Right atrium auricular region (tissue), 2 donors: ENCODE measurements around the gene TSKS. TPM values are rescaled to one million over a fixed set of nuclear protein-coding genes. Genes with fewer than 3 reads are reported as not detected.

Experiments
- DNase-seq: peaks from one replicate; pipeline ENCODE4 v3.0.0-alpha.2; 2019; ENCODE audit warnings: low spot score
- H3K27ac ChIP-seq, 2 donors: fragments of 200-600 bp; sonication (generic); 1 replicate in 1 of 2; 2 replicates in 1 of 2; pipeline ENCODE4 v1.5.1; 2016 to 2019
- H3K27me3 ChIP-seq, 2 donors: fragments of 200-600 bp; sonication (generic); one replicate each; pipeline versions ENCODE4 v1.5.1 to v1.6.0; 2017 to 2019
- H3K36me3 ChIP-seq: fragments of 200-600 bp; sonication (generic); one replicate; pipeline ENCODE4 v1.5.1; 2016
- H3K4me1 ChIP-seq, 2 donors: fragments of 200-600 bp; sonication (generic); one replicate each; pipeline versions ENCODE4 v1.5.1 to v1.6.0; 2017 to 2019
- H3K4me3 ChIP-seq, 2 donors: fragments of 200-600 bp; sonication (generic); 1 replicate in 1 of 2; 2 replicates in 1 of 2; pipeline ENCODE4 v1.5.1; 2017 to 2019; ENCODE audit warnings: mild to moderate bottlenecking in 1 of 2, moderate library complexity in 1 of 2
- H3K9me3 ChIP-seq, 2 donors: fragments of 200-600 bp; sonication (generic); one replicate each; pipeline ENCODE4 v1.5.1; 2019
- total RNA-seq, 2 donors: library from RNA; depleted of rRNA; stranded (reverse); fragments of >200 nt; gene quantifications; one replicate each; pipeline ENCODE4 v1.1.0, GENCODE V29; 2016
- TF ChIP-seq, protein P1 (sequence below), 2 donors: fragments of 200-600 bp; sonication (generic); IDR thresholded peaks; one replicate each; pipeline ENCODE4 v1.5.1; 2019; ENCODE audit warnings: antibody characterized with exemption in 2 of 2

Gene TSKS
- total RNA-seq, 2 donors from 2014 or later: 0.28 to 0.96 TPM

DNA sequence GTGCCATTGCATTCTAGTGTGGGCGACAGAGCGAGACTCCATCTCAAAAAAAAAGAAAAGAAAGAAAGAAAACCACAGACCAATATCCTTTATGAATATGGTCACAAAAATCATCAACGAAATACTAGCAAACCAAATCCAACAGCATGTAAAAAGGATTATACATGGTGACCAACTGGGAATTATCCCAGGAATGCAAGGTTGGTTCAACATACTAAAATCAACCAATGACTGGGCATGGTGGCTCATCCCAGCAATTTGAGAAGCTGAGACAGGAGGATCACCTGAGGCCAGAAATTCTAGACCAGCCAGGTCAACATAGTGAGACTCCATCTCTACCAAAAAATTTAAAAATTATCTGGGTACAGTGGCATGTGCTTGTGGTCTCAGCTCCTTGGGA lies 7.2 kb downstream of the TSKS start:
- H3K9me3 ChIP-seq: peaks cover 0 to 10% of the 10 kb centered on the region in 2 donors
- H3K27ac ChIP-seq: no peak overlapping the region
- H3K36me3 ChIP-seq: no peaks in the 10 kb centered on the region
- H3K4me1 ChIP-seq: no peaks in the 10 kb centered on the region
- H3K4me3 ChIP-seq: no peak overlapping the region
- no peaks in the 10 kb centered on the region for H3K27me3 ChIP-seq
- TF ChIP-seq, protein P1, sequence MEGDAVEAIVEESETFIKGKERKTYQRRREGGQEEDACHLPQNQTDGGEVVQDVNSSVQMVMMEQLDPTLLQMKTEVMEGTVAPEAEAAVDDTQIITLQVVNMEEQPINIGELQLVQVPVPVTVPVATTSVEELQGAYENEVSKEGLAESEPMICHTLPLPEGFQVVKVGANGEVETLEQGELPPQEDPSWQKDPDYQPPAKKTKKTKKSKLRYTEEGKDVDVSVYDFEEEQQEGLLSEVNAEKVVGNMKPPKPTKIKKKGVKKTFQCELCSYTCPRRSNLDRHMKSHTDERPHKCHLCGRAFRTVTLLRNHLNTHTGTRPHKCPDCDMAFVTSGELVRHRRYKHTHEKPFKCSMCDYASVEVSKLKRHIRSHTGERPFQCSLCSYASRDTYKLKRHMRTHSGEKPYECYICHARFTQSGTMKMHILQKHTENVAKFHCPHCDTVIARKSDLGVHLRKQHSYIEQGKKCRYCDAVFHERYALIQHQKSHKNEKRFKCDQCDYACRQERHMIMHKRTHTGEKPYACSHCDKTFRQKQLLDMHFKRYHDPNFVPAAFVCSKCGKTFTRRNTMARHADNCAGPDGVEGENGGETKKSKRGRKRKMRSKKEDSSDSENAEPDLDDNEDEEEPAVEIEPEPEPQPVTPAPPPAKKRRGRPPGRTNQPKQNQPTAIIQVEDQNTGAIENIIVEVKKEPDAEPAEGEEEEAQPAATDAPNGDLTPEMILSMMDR (IDR thresholded peaks at IDR 0.05): no peak
- DNase-seq: no peak

DNA sequence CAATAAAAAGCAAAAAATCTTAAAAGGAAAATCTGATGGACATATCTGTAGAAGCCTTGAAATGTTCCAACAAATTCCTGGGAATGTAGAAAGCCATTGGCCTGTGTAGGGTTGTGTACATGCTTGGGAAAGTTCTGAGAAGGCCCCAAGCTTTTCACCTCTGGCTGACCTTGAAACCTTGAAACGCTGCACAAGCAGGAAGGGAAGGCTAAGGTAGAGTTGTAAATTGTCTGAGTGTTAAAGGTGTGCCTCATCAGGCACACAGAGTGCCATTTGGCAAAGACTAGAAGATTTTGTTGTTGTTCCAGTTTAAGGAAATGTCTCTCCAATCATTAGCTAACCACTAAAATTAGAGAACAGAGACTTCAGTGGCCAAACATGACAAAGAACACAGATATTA lies 10.4 kb downstream of the TSKS start:
- Histone ChIP-seq H3K4me3 (no peak overlapping the region), H3K36me3 (no peaks in the 10 kb centered on the region)
- DNase-seq: no peak

DNA sequence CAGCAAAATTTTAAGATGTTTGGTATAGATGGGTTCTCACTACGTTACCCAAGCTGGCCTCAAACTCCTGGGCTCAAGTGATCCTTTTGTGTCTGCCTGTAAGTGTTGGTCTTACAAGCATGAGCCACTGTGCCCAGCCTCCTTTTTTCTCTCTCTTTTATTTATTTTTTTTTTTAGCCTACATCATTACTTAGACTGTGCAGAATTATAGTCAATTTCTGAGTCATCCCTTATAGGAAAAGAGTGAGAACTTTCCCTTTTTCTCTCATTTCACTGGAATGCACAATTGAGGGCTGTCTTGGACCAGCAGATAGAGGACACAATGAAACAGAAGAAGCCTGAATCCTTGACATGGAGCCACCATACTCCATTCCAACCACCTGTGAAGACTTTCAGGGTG lies 13.3 kb downstream of the TSKS start:
- TF ChIP-seq, protein P1 (IDR thresholded peaks at IDR 0.05): no peak

More for the DNA sequence above, 10.4 kb downstream of the TSKS start:
- Histone ChIP-seq H3K27me3 (no peaks in the 10 kb centered on the region), H3K27ac (no peak overlapping the region), H3K9me3 (peaks cover 0 to 10% of the 10 kb centered on the region in 2 donors), H3K4me1 (no peaks in the 10 kb centered on the region)
- TF ChIP-seq, protein P1 (IDR thresholded peaks at IDR 0.05): no peak

DNA sequence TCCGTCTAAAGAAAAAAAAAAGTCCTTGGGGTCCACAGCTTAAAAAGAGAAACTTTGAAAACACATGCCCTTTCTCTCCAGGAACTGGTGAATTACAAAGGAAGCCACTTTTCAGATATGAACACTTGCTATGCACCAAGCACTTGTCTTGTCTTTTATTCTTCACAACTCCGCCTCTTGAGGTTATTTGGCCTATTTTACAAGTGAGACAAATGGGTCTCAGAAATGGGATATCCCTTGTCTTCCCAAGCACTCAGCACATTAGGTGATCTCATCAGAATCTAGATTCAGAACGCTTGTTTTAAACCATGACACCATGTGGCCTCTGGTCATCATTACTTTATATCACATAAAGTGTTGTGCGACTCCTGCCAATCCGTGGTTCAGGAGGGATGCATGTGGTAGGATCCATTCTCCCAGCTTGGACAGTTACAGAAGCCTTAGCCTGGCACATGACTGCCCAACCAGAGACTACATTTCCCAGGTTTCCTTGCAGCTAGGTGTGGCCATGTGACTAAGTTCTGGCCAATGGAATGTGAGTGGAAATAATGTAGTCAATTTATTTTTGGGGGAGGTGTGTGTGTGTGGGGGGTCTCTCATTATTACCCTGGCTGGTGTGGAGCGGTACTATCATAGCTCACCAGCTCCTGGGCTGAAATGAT lies 13.9 kb downstream of the TSKS start:
- Histone ChIP-seq H3K27me3 (no peaks in the 10 kb centered on the region), H3K36me3 (no peaks in the 10 kb centered on the region), H3K9me3 (no peaks in the 10 kb centered on the region), H3K4me1 (no peaks in the 10 kb centered on the region), H3K4me3 (no peak overlapping the region), H3K27ac (no peak overlapping the region)
- DNase-seq: no peak
- TF ChIP-seq, protein P1 (IDR thresholded peaks at IDR 0.05): no peak

More for the DNA sequence above, 13.3 kb downstream of the TSKS start:
- no peak for DNase-seq
- no peaks in the 10 kb centered on the region for H3K4me1 ChIP-seq
- no peaks in the 10 kb centered on the region for H3K36me3 ChIP-seq
- no peak overlapping the region for H3K27ac ChIP-seq
- H3K4me3 ChIP-seq: no peak overlapping the region
- H3K27me3 ChIP-seq: no peaks in the 10 kb centered on the region
- no peaks in the 10 kb centered on the region for H3K9me3 ChIP-seq

DNA sequence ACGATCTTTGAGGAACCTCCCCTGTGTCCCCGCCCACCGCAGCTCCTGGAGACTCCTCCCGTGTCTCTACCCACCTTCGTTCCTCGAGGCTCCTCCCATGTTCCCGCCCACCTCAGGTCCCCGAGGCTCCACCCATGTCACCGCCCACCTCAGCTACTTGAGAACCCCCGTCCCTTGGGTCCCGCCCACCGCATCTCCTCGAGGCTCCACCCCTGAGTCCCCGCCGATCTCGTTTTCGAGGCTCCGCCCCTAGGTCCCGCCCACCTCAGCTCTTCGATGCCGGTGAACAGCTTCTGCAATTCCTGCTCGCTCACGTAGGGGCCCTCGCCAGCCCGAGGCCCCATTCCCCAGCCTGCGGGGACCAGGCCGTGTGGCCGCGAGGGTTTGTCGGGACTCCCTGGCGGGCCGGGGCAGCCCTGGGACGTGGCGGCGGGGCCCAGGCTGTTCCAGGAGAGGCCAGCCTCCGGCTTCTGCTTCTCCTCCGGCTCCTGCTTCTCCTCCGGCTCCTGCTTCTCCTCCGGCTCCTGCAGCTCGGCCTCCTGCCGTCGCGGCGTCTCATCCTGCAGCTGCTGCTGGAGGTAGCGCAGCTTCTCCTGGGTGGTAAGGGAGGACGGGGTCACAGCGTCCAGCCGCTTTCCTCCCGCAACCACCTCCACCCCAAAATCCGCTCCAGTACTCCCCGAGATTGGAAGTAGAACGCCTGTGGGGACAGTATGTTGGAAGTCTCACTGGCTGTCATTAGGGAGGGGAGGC lies 16.7 kb downstream of the TSKS start:
- Histone ChIP-seq H3K27ac (no peak overlapping the region), H3K36me3 (no peaks in the 10 kb centered on the region), H3K27me3 (no peaks in the 10 kb centered on the region), H3K4me1 (no peaks in the 10 kb centered on the region), H3K9me3 (no peaks in the 10 kb centered on the region), H3K4me3 (no peak overlapping the region)
- TF ChIP-seq, protein P1 (IDR thresholded peaks at IDR 0.05): no peak
- DNase-seq: no peak
